ENCODE results near the gene NLRP13. TPM values are rescaled to one million over a fixed set of nuclear protein-coding genes. Genes with fewer than 3 reads are reported as not detected.
"Not testable (repeated sequence)": the region's sequence is repeated elsewhere in the genome, so short reads cannot be mapped to it uniquely, and the experiment has no call there.

The NLRP13 gene
- polyA plus RNA-seq, 1 experiment: not detected

DNA sequence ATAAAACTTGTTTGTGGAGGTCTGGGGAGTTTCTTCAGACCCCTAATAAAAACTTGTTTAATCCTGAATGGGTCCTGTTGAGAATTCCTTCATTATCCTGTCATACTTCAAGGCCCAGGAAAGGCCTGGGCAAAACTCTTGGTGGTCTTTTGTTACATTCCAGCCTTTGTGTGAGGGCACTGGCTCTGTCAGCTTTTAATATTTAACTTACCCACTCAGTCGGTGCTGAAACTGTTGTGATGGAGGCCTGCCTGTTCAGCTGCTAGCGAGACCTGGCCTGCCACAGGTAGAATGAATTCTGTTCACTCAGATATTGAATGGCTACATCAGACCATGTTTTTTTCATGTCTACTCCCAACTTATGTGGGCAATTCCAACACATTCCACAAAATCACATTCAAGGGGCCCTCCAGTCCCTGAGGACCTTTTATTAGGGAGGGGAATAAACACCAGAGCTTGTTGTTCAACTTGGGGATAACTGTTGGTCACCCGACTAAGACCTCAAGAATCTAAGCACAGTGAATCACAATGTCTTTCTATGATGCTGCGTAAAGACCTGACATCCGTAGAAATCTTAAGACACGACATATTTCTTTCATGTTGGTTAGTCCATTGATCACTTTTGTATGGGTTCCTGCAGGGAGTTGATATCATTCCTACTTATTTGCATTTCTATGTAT is 28.0 kb upstream of the NLRP13 start:
- Histone ChIP-seq H3K27ac (ENCODE audit: low read depth, low read length) (no peak overlapping the region), H3K9me3 (ENCODE audit: control insufficient read depth, insufficient read depth, low read length) (peaks cover 64% of the 10 kb centered on the region), H3K4me3 (ENCODE audit: low read depth, low read length) (no peak overlapping the region), H3K27me3 (ENCODE audit: control insufficient read depth, insufficient read depth, low read length) (no peaks in the 10 kb centered on the region)
- ChIA-PET CTCF (no interaction called here), POLR2A (no interaction called here)
- no peak for DNase-seq (ENCODE audit: low read depth, low spot score)
- TF ChIP-seq, protein P1, sequence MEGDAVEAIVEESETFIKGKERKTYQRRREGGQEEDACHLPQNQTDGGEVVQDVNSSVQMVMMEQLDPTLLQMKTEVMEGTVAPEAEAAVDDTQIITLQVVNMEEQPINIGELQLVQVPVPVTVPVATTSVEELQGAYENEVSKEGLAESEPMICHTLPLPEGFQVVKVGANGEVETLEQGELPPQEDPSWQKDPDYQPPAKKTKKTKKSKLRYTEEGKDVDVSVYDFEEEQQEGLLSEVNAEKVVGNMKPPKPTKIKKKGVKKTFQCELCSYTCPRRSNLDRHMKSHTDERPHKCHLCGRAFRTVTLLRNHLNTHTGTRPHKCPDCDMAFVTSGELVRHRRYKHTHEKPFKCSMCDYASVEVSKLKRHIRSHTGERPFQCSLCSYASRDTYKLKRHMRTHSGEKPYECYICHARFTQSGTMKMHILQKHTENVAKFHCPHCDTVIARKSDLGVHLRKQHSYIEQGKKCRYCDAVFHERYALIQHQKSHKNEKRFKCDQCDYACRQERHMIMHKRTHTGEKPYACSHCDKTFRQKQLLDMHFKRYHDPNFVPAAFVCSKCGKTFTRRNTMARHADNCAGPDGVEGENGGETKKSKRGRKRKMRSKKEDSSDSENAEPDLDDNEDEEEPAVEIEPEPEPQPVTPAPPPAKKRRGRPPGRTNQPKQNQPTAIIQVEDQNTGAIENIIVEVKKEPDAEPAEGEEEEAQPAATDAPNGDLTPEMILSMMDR (IDR thresholded peaks at IDR 0.05; ENCODE audit: low read depth, low read length): no peak

DNA sequence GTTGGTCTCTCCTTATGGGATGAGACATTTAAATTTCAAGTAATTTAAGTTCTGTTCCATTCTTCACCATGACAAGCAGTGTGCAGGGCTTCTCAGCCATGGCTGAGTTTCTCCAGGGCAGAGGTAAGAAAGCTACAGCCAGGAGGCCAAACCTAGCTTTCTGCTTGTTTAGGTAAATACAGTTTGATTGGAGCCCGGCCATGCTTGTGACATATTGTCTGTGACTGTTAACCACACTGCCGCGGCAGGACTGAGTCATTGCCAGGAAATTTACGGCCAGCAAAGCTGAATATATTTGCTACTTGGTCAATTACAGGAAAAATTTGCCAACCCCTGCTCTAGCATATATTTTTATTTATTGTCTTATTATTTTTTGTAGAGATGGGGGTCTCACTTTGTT is 26.2 kb upstream of the NLRP13 start:
- Histone ChIP-seq H3K27me3 (ENCODE audit: control insufficient read depth, insufficient read depth, low read length) (no peaks in the 10 kb centered on the region), H3K9me3 (ENCODE audit: control insufficient read depth, insufficient read depth, low read length) (peaks cover 63% of the 10 kb centered on the region), H3K4me3 (ENCODE audit: low read depth, low read length) (no peak overlapping the region), H3K27ac (ENCODE audit: low read depth, low read length) (no peak overlapping the region)
- CTCF ChIA-PET: no interaction called here
- POLR2A ChIA-PET: no interaction called here
- TF ChIP-seq, protein P1 (IDR thresholded peaks at IDR 0.05; ENCODE audit: low read depth, low read length): no peak
- DNase-seq (ENCODE audit: low read depth, low spot score): no peak

DNA sequence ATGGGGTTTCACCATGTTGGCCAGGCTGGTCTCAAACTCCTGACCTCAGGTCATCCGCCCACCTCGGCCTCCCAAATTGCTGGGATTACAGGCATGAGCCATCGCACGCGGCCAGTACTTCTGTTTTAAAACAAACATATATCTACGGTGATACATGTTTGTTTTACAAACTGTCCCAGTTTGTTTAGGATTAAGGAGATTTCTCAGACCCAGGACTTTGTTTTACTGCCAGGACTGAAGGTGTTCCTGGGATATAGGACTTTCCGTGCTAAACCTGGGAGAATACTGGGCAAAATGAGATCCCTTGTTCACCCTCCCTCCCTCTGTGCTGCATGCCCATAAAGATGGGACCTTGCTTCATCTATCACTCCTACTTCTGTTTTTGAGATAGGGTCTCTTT is 24.3 kb upstream of the NLRP13 start:
- POLR2A ChIA-PET: no interaction called here
- DNase-seq (ENCODE audit: low read depth, low spot score): no peak

DNA sequence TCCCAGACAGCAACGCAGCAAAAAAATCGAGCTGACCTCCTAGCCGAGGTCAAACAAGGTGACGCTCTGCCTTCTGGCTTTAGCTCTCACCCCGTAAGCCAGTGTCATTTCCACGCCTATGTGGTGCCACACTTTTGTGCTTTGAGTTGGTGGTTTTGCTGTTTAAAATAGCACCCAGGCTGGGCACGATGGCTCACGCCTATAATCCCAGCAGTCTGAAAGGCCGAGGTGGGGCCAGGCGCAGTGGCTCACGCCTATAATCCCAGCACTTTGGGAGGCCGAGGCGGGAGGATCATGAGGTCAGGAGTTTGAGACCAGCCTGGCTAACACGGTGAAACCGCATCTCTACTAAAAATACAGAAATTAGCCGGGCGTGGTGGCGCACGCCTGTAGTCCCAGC is 18.4 kb upstream of the NLRP13 start:
- DNase-seq (ENCODE audit: low read depth, low spot score); POLR2A ChIA-PET; CTCF ChIA-PET; H3K4me3 ChIP-seq (ENCODE audit: low read depth, low read length); H3K27ac ChIP-seq (ENCODE audit: low read depth, low read length); H3K27me3 ChIP-seq (ENCODE audit: control insufficient read depth, insufficient read depth, low read length): not testable (repeated sequence)
- peaks cover 47% of the 10 kb centered on the region for H3K9me3 ChIP-seq (ENCODE audit: control insufficient read depth, insufficient read depth, low read length)

More for the DNA sequence above, 24.3 kb upstream of the NLRP13 start:
- no peaks in the 10 kb centered on the region for H3K27me3 ChIP-seq (ENCODE audit: control insufficient read depth, insufficient read depth, low read length)
- no peak overlapping the region for H3K27ac ChIP-seq (ENCODE audit: low read depth, low read length)
- TF ChIP-seq, protein P1 (IDR thresholded peaks at IDR 0.05; ENCODE audit: low read depth, low read length): no peak
- peaks cover 56% of the 10 kb centered on the region for H3K9me3 ChIP-seq (ENCODE audit: control insufficient read depth, insufficient read depth, low read length)
- CTCF ChIA-PET: no interaction called here
- H3K4me3 ChIP-seq (ENCODE audit: low read depth, low read length): no peak overlapping the region

DNA sequence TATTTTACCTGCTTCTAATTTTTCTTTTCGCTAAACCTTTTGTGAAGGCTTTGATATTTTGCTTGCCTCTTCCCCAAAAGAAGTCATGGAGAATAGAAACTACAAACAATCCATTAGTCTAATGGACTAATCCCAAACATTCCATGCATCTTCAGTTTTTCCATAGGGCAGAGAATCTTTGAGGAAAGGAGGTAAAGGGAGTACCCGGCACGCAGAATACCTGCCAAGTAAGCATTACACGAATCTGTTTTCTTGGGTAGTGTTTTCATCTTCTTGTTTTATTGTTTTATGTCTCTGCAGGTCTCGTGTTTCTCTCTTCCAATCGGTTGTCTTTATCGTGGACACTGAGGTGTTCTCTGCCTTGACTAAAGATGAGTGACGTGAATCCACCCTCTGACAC is 15.4 kb upstream of the NLRP13 start, which contains the start of gene NLRP8:
TSS of gene NLRP8 (plus strand) at position 301 of the 400 bp plus-strand sequence.
- H3K9me3 ChIP-seq (ENCODE audit: control insufficient read depth, insufficient read depth, low read length): peaks cover 50% of the 10 kb centered on the region
- no peak within 1 kb of the TSS for H3K4me3 ChIP-seq (ENCODE audit: low read depth, low read length)
- H3K27ac ChIP-seq (ENCODE audit: low read depth, low read length): no peak within 1 kb of the TSS
- CTCF ChIA-PET: no interaction called here
- DNase-seq (ENCODE audit: low read depth, low spot score): no peak
- no peaks in the 10 kb centered on the region for H3K27me3 ChIP-seq (ENCODE audit: control insufficient read depth, insufficient read depth, low read length)
- TF ChIP-seq, protein P1 (IDR thresholded peaks at IDR 0.05; ENCODE audit: low read depth, low read length): no peak
- POLR2A ChIA-PET: no interaction called here

Measured in AG04450 (cell line).